Measurements from ENCODE around the gene UNC5C.

The UNC5C gene

GRCh38 chr4:95290702-95291101 is 258.1 kb downstream of the UNC5C start:
- Histone ChIP-seq H3K9ac (ENCODE audit: low read depth in 1 of 2, low read length in 2 of 2) (no peak overlapping the region), H3K27me3 (ENCODE audit: control insufficient read depth in 1 of 2, insufficient read depth in 2 of 2, low read length in 2 of 2) (no peaks in the 10 kb centered on the region), H3K27ac (ENCODE audit: low read depth, low read length) (no peak overlapping the region), H3K36me3 (ENCODE audit: control insufficient read depth in 1 of 2, insufficient read depth in 2 of 2, low read length in 2 of 2) (no peaks in the 10 kb centered on the region), H3K4me3 (ENCODE audit: low read depth in 1 of 2, low read length in 2 of 2) (no peak overlapping the region), H3K4me1 (ENCODE audit: control insufficient read depth in 1 of 2, insufficient read depth in 2 of 2, low read length in 2 of 2) (no peaks in the 10 kb centered on the region), H3K9me3 (ENCODE audit: control insufficient read depth in 1 of 2, low read length in 2 of 2) (no peaks in the 10 kb centered on the region)

- Histone ChIP-seq H3K4me1 (ENCODE audit: control insufficient read depth in 1 of 2, insufficient read depth in 2 of 2, low read length in 2 of 2) (no peaks in the 10 kb centered on the region), H3K36me3 (ENCODE audit: control insufficient read depth in 1 of 2, insufficient read depth in 2 of 2, low read length in 2 of 2) (no peaks in the 10 kb centered on the region), H3K9me3 (ENCODE audit: control insufficient read depth in 1 of 2, low read length in 2 of 2) (no peaks in the 10 kb centered on the region), H3K9ac (ENCODE audit: low read depth in 1 of 2, low read length in 2 of 2) (no peak overlapping the region), H3K27me3 (ENCODE audit: control insufficient read depth in 1 of 2, insufficient read depth in 2 of 2, low read length in 2 of 2) (no peaks in the 10 kb centered on the region), H3K27ac (ENCODE audit: low read depth, low read length) (no peak overlapping the region), H3K4me3 (ENCODE audit: low read depth in 1 of 2, low read length in 2 of 2) (no peak overlapping the region)
These were observed 259.6 kb downstream of the UNC5C start for GRCh38 chr4:95289028-95289634.

- H3K9ac ChIP-seq (ENCODE audit: low read depth in 1 of 2, low read length in 2 of 2), result no peak overlapping the region
- H3K4me3 ChIP-seq (ENCODE audit: low read depth in 1 of 2, low read length in 2 of 2), result no peak overlapping the region
- H3K27ac ChIP-seq (ENCODE audit: low read depth, low read length), result no peak overlapping the region
These were observed 260.2 kb downstream of the UNC5C start for GRCh38 chr4:95288552-95288951.

GRCh38 chr4:95285797-95286196 is 263.0 kb downstream of the UNC5C start:
- H3K4me3 ChIP-seq (ENCODE audit: low read depth in 1 of 2, low read length in 2 of 2), result no peak overlapping the region
- H3K27me3 ChIP-seq (ENCODE audit: control insufficient read depth in 1 of 2, insufficient read depth in 2 of 2, low read length in 2 of 2), result no peaks in the 10 kb centered on the region
- no peaks in the 10 kb centered on the region for H3K36me3 ChIP-seq (ENCODE audit: control insufficient read depth in 1 of 2, insufficient read depth in 2 of 2, low read length in 2 of 2)
- H3K27ac ChIP-seq (ENCODE audit: low read depth, low read length), result no peak overlapping the region
- no peak overlapping the region for H3K9ac ChIP-seq (ENCODE audit: low read depth in 1 of 2, low read length in 2 of 2)
- H3K4me1 ChIP-seq (ENCODE audit: control insufficient read depth in 1 of 2, insufficient read depth in 2 of 2, low read length in 2 of 2), result no peaks in the 10 kb centered on the region
- H3K9me3 ChIP-seq (ENCODE audit: control insufficient read depth in 1 of 2, low read length in 2 of 2), result no peaks in the 10 kb centered on the region

More at GRCh38 chr4:95288552-95288951, 260.2 kb downstream of the UNC5C start:
- no peaks in the 10 kb centered on the region for H3K4me1 ChIP-seq (ENCODE audit: control insufficient read depth in 1 of 2, insufficient read depth in 2 of 2, low read length in 2 of 2)
- H3K36me3 ChIP-seq (ENCODE audit: control insufficient read depth in 1 of 2, insufficient read depth in 2 of 2, low read length in 2 of 2), result no peaks in the 10 kb centered on the region
- H3K9me3 ChIP-seq (ENCODE audit: control insufficient read depth in 1 of 2, low read length in 2 of 2), result no peaks in the 10 kb centered on the region
- H3K27me3 ChIP-seq (ENCODE audit: control insufficient read depth in 1 of 2, insufficient read depth in 2 of 2, low read length in 2 of 2), result no peaks in the 10 kb centered on the region

GRCh38 chr4:95284655-95285054 is 264.1 kb downstream of the UNC5C start:
- Histone ChIP-seq H3K9me3 (ENCODE audit: control insufficient read depth in 1 of 2, low read length in 2 of 2) (no peaks in the 10 kb centered on the region), H3K36me3 (ENCODE audit: control insufficient read depth in 1 of 2, insufficient read depth in 2 of 2, low read length in 2 of 2) (no peaks in the 10 kb centered on the region), H3K27ac (ENCODE audit: low read depth, low read length) (no peak overlapping the region), H3K4me3 (ENCODE audit: low read depth in 1 of 2, low read length in 2 of 2) (no peak overlapping the region), H3K9ac (ENCODE audit: low read depth in 1 of 2, low read length in 2 of 2) (no peak overlapping the region), H3K4me1 (ENCODE audit: control insufficient read depth in 1 of 2, insufficient read depth in 2 of 2, low read length in 2 of 2) (no peaks in the 10 kb centered on the region), H3K27me3 (ENCODE audit: control insufficient read depth in 1 of 2, insufficient read depth in 2 of 2, low read length in 2 of 2) (no peaks in the 10 kb centered on the region)

- H3K27me3 ChIP-seq (ENCODE audit: control insufficient read depth in 1 of 2, insufficient read depth in 2 of 2, low read length in 2 of 2), result no peaks in the 10 kb centered on the region
- no peaks in the 10 kb centered on the region for H3K4me1 ChIP-seq (ENCODE audit: control insufficient read depth in 1 of 2, insufficient read depth in 2 of 2, low read length in 2 of 2)
- H3K4me3 ChIP-seq (ENCODE audit: low read depth in 1 of 2, low read length in 2 of 2), result no peak overlapping the region
- H3K27ac ChIP-seq (ENCODE audit: low read depth, low read length), result no peak overlapping the region
- H3K36me3 ChIP-seq (ENCODE audit: control insufficient read depth in 1 of 2, insufficient read depth in 2 of 2, low read length in 2 of 2), result no peaks in the 10 kb centered on the region
- H3K9me3 ChIP-seq (ENCODE audit: control insufficient read depth in 1 of 2, low read length in 2 of 2), result no peaks in the 10 kb centered on the region
- H3K9ac ChIP-seq (ENCODE audit: low read depth in 1 of 2, low read length in 2 of 2), result no peak overlapping the region
These were observed 265.5 kb downstream of the UNC5C start for GRCh38 chr4:95283320-95283719.

- no peaks in the 10 kb centered on the region for H3K27me3 ChIP-seq (ENCODE audit: control insufficient read depth in 1 of 2, insufficient read depth in 2 of 2, low read length in 2 of 2)
- H3K27ac ChIP-seq (ENCODE audit: low read depth, low read length), result no peak overlapping the region
- no peaks in the 10 kb centered on the region for H3K4me1 ChIP-seq (ENCODE audit: control insufficient read depth in 1 of 2, insufficient read depth in 2 of 2, low read length in 2 of 2)
These were observed 276.0 kb downstream of the UNC5C start for GRCh38 chr4:95272797-95273196.

GRCh38 chr4:95272036-95272435 is 276.7 kb downstream of the UNC5C start:
- no peak overlapping the region for H3K27ac ChIP-seq (ENCODE audit: low read depth, low read length)
- no peaks in the 10 kb centered on the region for H3K36me3 ChIP-seq (ENCODE audit: control insufficient read depth in 1 of 2, insufficient read depth in 2 of 2, low read length in 2 of 2)
- H3K9ac ChIP-seq (ENCODE audit: low read depth in 1 of 2, low read length in 2 of 2), result no peak overlapping the region
- no peaks in the 10 kb centered on the region for H3K4me1 ChIP-seq (ENCODE audit: control insufficient read depth in 1 of 2, insufficient read depth in 2 of 2, low read length in 2 of 2)
- H3K4me3 ChIP-seq (ENCODE audit: low read depth in 1 of 2, low read length in 2 of 2), result no peak overlapping the region
- no peaks in the 10 kb centered on the region for H3K27me3 ChIP-seq (ENCODE audit: control insufficient read depth in 1 of 2, insufficient read depth in 2 of 2, low read length in 2 of 2)
- no peaks in the 10 kb centered on the region for H3K9me3 ChIP-seq (ENCODE audit: control insufficient read depth in 1 of 2, low read length in 2 of 2)

More at GRCh38 chr4:95272797-95273196, 276.0 kb downstream of the UNC5C start:
- Histone ChIP-seq H3K9ac (ENCODE audit: low read depth in 1 of 2, low read length in 2 of 2) (no peak overlapping the region), H3K9me3 (ENCODE audit: control insufficient read depth in 1 of 2, low read length in 2 of 2) (no peaks in the 10 kb centered on the region), H3K36me3 (ENCODE audit: control insufficient read depth in 1 of 2, insufficient read depth in 2 of 2, low read length in 2 of 2) (no peaks in the 10 kb centered on the region), H3K4me3 (ENCODE audit: low read depth in 1 of 2, low read length in 2 of 2) (no peak overlapping the region)

GRCh38 chr4:95268819-95269565 is 279.8 kb downstream of the UNC5C start:
- Histone ChIP-seq H3K27ac (ENCODE audit: low read depth, low read length) (no peak overlapping the region), H3K4me1 (ENCODE audit: control insufficient read depth in 1 of 2, insufficient read depth in 2 of 2, low read length in 2 of 2) (no peaks in the 10 kb centered on the region), H3K9ac (ENCODE audit: low read depth in 1 of 2, low read length in 2 of 2) (no peak overlapping the region), H3K36me3 (ENCODE audit: control insufficient read depth in 1 of 2, insufficient read depth in 2 of 2, low read length in 2 of 2) (no peaks in the 10 kb centered on the region), H3K9me3 (ENCODE audit: control insufficient read depth in 1 of 2, low read length in 2 of 2) (no peaks in the 10 kb centered on the region), H3K4me3 (ENCODE audit: low read depth in 1 of 2, low read length in 2 of 2) (no peak overlapping the region), H3K27me3 (ENCODE audit: control insufficient read depth in 1 of 2, insufficient read depth in 2 of 2, low read length in 2 of 2) (no peaks in the 10 kb centered on the region)

- H3K9ac ChIP-seq (ENCODE audit: low read depth in 1 of 2, low read length in 2 of 2), result no peak overlapping the region
- no peak overlapping the region for H3K4me3 ChIP-seq (ENCODE audit: low read depth in 1 of 2, low read length in 2 of 2)
- H3K27me3 ChIP-seq (ENCODE audit: control insufficient read depth in 1 of 2, insufficient read depth in 2 of 2, low read length in 2 of 2), result no peaks in the 10 kb centered on the region
- no peaks in the 10 kb centered on the region for H3K36me3 ChIP-seq (ENCODE audit: control insufficient read depth in 1 of 2, insufficient read depth in 2 of 2, low read length in 2 of 2)
- no peak overlapping the region for H3K27ac ChIP-seq (ENCODE audit: low read depth, low read length)
- no peaks in the 10 kb centered on the region for H3K4me1 ChIP-seq (ENCODE audit: control insufficient read depth in 1 of 2, insufficient read depth in 2 of 2, low read length in 2 of 2)
- H3K9me3 ChIP-seq (ENCODE audit: control insufficient read depth in 1 of 2, low read length in 2 of 2), result no peaks in the 10 kb centered on the region
These were observed 281.7 kb downstream of the UNC5C start for GRCh38 chr4:95267081-95267480.

All from duodenal mucosa (tissue), 2 donors.